Stomach (tissue), 9 donors: ENCODE measurements around the gene CHPF2. TPM values are rescaled to one million over a fixed set of nuclear protein-coding genes. Genes with fewer than 3 reads are reported as not detected.

ENCODE experiments used
- DNase-seq, 2 donors: peaks; one replicate each; pipeline versions ENCODE4 v3.0.0 to v3.0.0-alpha.2; 2013 to 2019
- H3K27ac ChIP-seq, 5 donors: fragments of 200-600 bp in 4 of 5; sonication (generic) in 4 of 5; one replicate each; pipeline ENCODE4 v1.5.1; 2013 to 2019; ENCODE audit warnings: mild to moderate bottlenecking in 1 of 5, moderate library complexity in 1 of 5
- H3K27me3 ChIP-seq, 3 donors: fragments of 200-600 bp; sonication (generic); one replicate each; pipeline ENCODE4 v1.5.1; 2017 to 2019; ENCODE audit warnings: mixed run types in 1 of 3
- H3K36me3 ChIP-seq, 4 donors: fragments of 200-600 bp; sonication (generic); 1 replicate in 3 of 4; 2 replicates in 1 of 4; pipeline ENCODE4 v1.5.1; 2016 to 2019
- H3K4me1 ChIP-seq, 4 donors: fragments of 200-600 bp; sonication (generic); one replicate each; pipeline ENCODE4 v1.5.1; 2016 to 2019
- H3K4me3 ChIP-seq, 4 donors: fragments of 200-600 bp; sonication (generic) in 3 of 4; one replicate each; pipeline ENCODE4 v1.5.1; 2016 to 2019; ENCODE audit warnings: mild to moderate bottlenecking in 1 of 4
- H3K9me3 ChIP-seq, 4 donors: fragments of 200-600 bp; sonication (generic); one replicate each; pipeline ENCODE4 v1.5.1; 2016 to 2019
- CTCF ChIP-seq, 7 experiments: fragments of 450-650 bp in 4 of 7; fragments of 200-600 bp in 3 of 7; sonication (generic) in 3 of 7; IDR thresholded peaks; one replicate each; pipeline ENCODE4 v1.5.1; 2016 to 2019; ENCODE audit warnings: antibody characterized with exemption in 7 of 7, control low read depth in 2 of 7, mild to moderate bottlenecking in 1 of 7
- EP300 ChIP-seq: sonication (generic); formaldehyde crosslinking; IDR thresholded peaks from one replicate; pipeline ENCODE4 v1.6.1; 2017; ENCODE audit warnings: antibody characterized with exemption
- POLR2A ChIP-seq, 4 donors: fragments of 450-650 bp; IDR thresholded peaks; one replicate each; pipeline ENCODE4 v1.6.1; 2016; ENCODE audit warnings: antibody characterized with exemption in 4 of 4, control low read depth in 2 of 4, mild to moderate bottlenecking in 1 of 4, moderate library complexity in 1 of 4
- POLR2AphosphoS5 ChIP-seq, 3 donors: sonication (generic); formaldehyde crosslinking; IDR thresholded peaks; one replicate each; pipeline ENCODE4 v1.6.1; 2016; ENCODE audit warnings: antibody characterized with exemption in 3 of 3
- WGBS, 5 donors: extraction: QIAGEN DNeasy Blood & Tissue Kit in 3 of 5; methylation state at CpG; one replicate each; pipeline versions ENCODE4 v1.1.5 to v1.1.7; 2013 to 2018; 5-methylcytosine and 5-hydroxymethylcytosine counted together
- intact Hi-C: fragments of 100-400 bp; cut with DNase I; formaldehyde crosslinking; loops from one replicate; pipeline ENCODE4 v1.15.1; 2023; ENCODE audit warnings: low total_unique reads
- polyA plus RNA-seq, 3 donors: library from polyadenylated mRNA; stranded (reverse); fragments of 200-250 nt; gene quantifications; one replicate each; pipeline ENCODE4 v1.2.3, GENCODE V29; 2013
- total RNA-seq, 5 donors: library from RNA; depleted of rRNA; stranded (reverse); fragments of >200 nt; gene quantifications; one replicate each; pipeline versions ENCODE4 v1.1.0 to v1.2.3, GENCODE V29; 2014 to 2016
- donor health status: healthy with polysubstance abuse.
- donor health status: Bipolar disorder and iron deficiency.
- donor health status: healthy.

CHPF2 gene
- total and polyA plus RNA-seq, 8 donors: 5.8 to 100 (median 22.5) TPM

GRCh38 chr7:151245360-151246101 lies 13.2 kb downstream of the CHPF2 start:
- intact Hi-C loops: loop anchor here (10.0 kb wide), 1 partner anchor 59 kb away; no protein-coding TSS in a partner anchor
- 5 to 14% (median 7%) methylated on average over 16 to 60 of the region's 60 CpGs for WGBS, 5 donors
- peak overlapping the region in 4 of 5 donors; percentile 20 to 93 (median 28) for H3K27ac ChIP-seq
- TF ChIP-seq CTCF (IDR thresholded peaks at IDR 0.05): peak in 3 of 7 experiments; percentile 70 to 83 (median 74)
- TF ChIP-seq POLR2A (IDR thresholded peaks at IDR 0.05): no peak
- peaks cover 0 to 22% (median 18%) of the 10 kb centered on the region in 4 donors for H3K36me3 ChIP-seq
- peaks cover 57 to 82% (median 76%) of the 10 kb centered on the region in 4 donors for H3K4me1 ChIP-seq
- H3K27me3 ChIP-seq: peaks cover 0 to 38% (median 21%) of the 10 kb centered on the region in 3 donors
- peak; percentile 49 to 82 for DNase-seq
- H3K4me3 ChIP-seq: peak overlapping the region; percentile 41 to 53 (median 46)
- no peaks in the 10 kb centered on the region for H3K9me3 ChIP-seq

- TF ChIP-seq EP300: no peak
- no peak for TF ChIP-seq POLR2AphosphoS5 (IDR thresholded peaks at IDR 0.05)
- no peak for TF ChIP-seq POLR2A (IDR thresholded peaks at IDR 0.05)
- TF ChIP-seq CTCF (IDR thresholded peaks at IDR 0.05): no peak
- H3K9me3 ChIP-seq: no peaks in the 10 kb centered on the region
- peaks cover 65 to 86% (median 83%) of the 10 kb centered on the region in 4 donors for H3K4me1 ChIP-seq
- no peak for DNase-seq
- intact Hi-C loops: loop anchor here (10.0 kb wide), 1 partner anchor 59 kb away; no protein-coding TSS in a partner anchor
- H3K36me3 ChIP-seq: peaks cover 0 to 14% (median 12%) of the 10 kb centered on the region in 4 donors
- H3K27me3 ChIP-seq: peaks cover 0 to 42% (median 21%) of the 10 kb centered on the region in 3 donors
- H3K4me3 ChIP-seq: peak overlapping the region; percentile 41 to 53 (median 46)
- H3K27ac ChIP-seq: peak overlapping the region in 3 of 5 donors; percentile 20 to 93 (median 35)
- 40 to 61% (median 51%) methylated on average over 12 to 13 of the region's 13 CpGs for WGBS, 5 donors
Measured at GRCh38 chr7:151246102-151246850, 14.0 kb downstream of the CHPF2 start.

- TF ChIP-seq EP300 (no peak), POLR2A (IDR thresholded peaks at IDR 0.05) (no peak), CTCF (IDR thresholded peaks at IDR 0.05) (no peak), POLR2AphosphoS5 (IDR thresholded peaks at IDR 0.05) (no peak)
- H3K9me3 ChIP-seq: no peaks in the 10 kb centered on the region
- DNase-seq: no peak
- peaks cover 0 to 7% (median 4%) of the 10 kb centered on the region in 4 donors for H3K36me3 ChIP-seq
- WGBS, 5 donors: 38 to 50% (median 47%) methylated on average over 4 of the region's 4 CpGs
- H3K27ac ChIP-seq: peak overlapping the region; percentile 20 to 93 (median 89)
- H3K27me3 ChIP-seq: peaks cover 0 to 45% (median 21%) of the 10 kb centered on the region in 3 donors
- intact Hi-C loops: loop anchor here (10.0 kb wide), 1 partner anchor 58 kb away; no protein-coding TSS in a partner anchor
- peak overlapping the region; percentile 60 to 69 (median 66) for H3K4me3 ChIP-seq
- H3K4me1 ChIP-seq: peaks cover 68 to 91% (median 87%) of the 10 kb centered on the region in 4 donors
Measured at GRCh38 chr7:151246851-151247580, 14.7 kb downstream of the CHPF2 start.
